ENCODE measurements around the gene CFAP73. TPM values are rescaled to one million over a fixed set of nuclear protein-coding genes. Genes with fewer than 3 reads are reported as not detected.
A peak's percentile ranks its signal among the peaks of the same experiment; 100 is the strongest.

The CFAP73 gene
- total RNA-seq, 2 donors from 2014 or later: not detected

- no peak for DNase-seq (ENCODE audit: low spot score)
- intact Hi-C loops (cut with DNase I): no loop called here
Observed at GRCh38 chr12:113180333-113180732, 30.8 kb downstream of the CFAP73 start.

- no peak for DNase-seq (ENCODE audit: low spot score)
- intact Hi-C loops (cut with DNase I): no loop called here
Observed at GRCh38 chr12:113181975-113182374, 32.5 kb downstream of the CFAP73 start.

- intact Hi-C loops (cut with DNase I): no loop called here
- DNase-seq (ENCODE audit: low spot score): no peak
Observed at GRCh38 chr12:113183030-113183589, 33.6 kb downstream of the CFAP73 start.

GRCh38 chr12:113184098-113184899 lies 34.8 kb downstream of the CFAP73 start:
- intact Hi-C loops (cut with DNase I): no loop called here
- no peak for DNase-seq (ENCODE audit: low spot score)

GRCh38 chr12:113184900-113185179 lies 35.3 kb downstream of the CFAP73 start:
- intact Hi-C loops (cut with DNase I): no loop called here
- DNase-seq (ENCODE audit: low spot score): peak; percentile 97

- DNase-seq (ENCODE audit: low spot score): peak; percentile 94
- intact Hi-C loops (cut with DNase I): no loop called here
Observed at GRCh38 chr12:113185180-113186032, 35.9 kb downstream of the CFAP73 start, which contains the start of the genes DDX54 and RITA1. TSS of gene DDX54 (minus strand) at chr12:113185478. CDS start at chr12:113185451, 27 bp downstream. TSS of gene RITA1 (plus strand) at chr12:113185721. CDS start at chr12:113186747, 1,026 bp downstream.

GRCh38 chr12:113186033-113186365 lies 36.5 kb downstream of the CFAP73 start:
- DNase-seq (ENCODE audit: low spot score): no peak
- intact Hi-C loops (cut with DNase I): no loop called here

- DNase-seq (ENCODE audit: low spot score): no peak
- intact Hi-C loops (cut with DNase I): no loop called here
Observed at GRCh38 chr12:113186666-113187325, 37.3 kb downstream of the CFAP73 start.

- intact Hi-C loops (cut with DNase I): no loop called here
Observed at GRCh38 chr12:113189361-113189760, 39.8 kb downstream of the CFAP73 start.

GRCh38 chr12:113190761-113191160 lies 41.2 kb downstream of the CFAP73 start:
- intact Hi-C loops (cut with DNase I): loop anchor here (5.0 to 10.0 kb wide), 2 partner anchors 232 to 234 kb away; partner anchors contain the start of gene SDSL (in 2 of the 2)

More at GRCh38 chr12:113189361-113189760, 39.8 kb downstream of the CFAP73 start:
- DNase-seq (ENCODE audit: low spot score): no peak

GRCh38 chr12:113191227-113191626 lies 41.7 kb downstream of the CFAP73 start:
- intact Hi-C loops (cut with DNase I): loop anchor here (5.0 to 10.0 kb wide), 2 partner anchors 231 to 234 kb away; partner anchors contain the start of gene SDSL (in 2 of the 2)
- DNase-seq (ENCODE audit: low spot score): no peak

More at GRCh38 chr12:113190761-113191160, 41.2 kb downstream of the CFAP73 start:
- no peak for DNase-seq (ENCODE audit: low spot score)

GRCh38 chr12:113194971-113195391 lies 45.5 kb downstream of the CFAP73 start:
- DNase-seq (ENCODE audit: low spot score): no peak
- intact Hi-C loops (cut with DNase I): loop anchor here (5.0 to 10.0 kb wide), 2 partner anchors 227 to 230 kb away; partner anchors contain the start of gene SDSL (in 2 of the 2)

GRCh38 chr12:113195598-113195997 lies 46.1 kb downstream of the CFAP73 start:
- intact Hi-C loops (cut with DNase I): loop anchor here in 1 of 2 donors (10.0 kb wide), 1 partner anchor 229 kb away; the partner anchor contains the start of gene SDSL
- no peak for DNase-seq (ENCODE audit: low spot score)

- no peak for DNase-seq (ENCODE audit: low spot score)
- intact Hi-C loops (cut with DNase I): loop anchor here in 1 of 2 donors (10.0 kb wide), 1 partner anchor 228 kb away; the partner anchor contains the start of gene SDSL
Observed at GRCh38 chr12:113196582-113196981, 47.1 kb downstream of the CFAP73 start.

GRCh38 chr12:113196990-113197389 lies 47.5 kb downstream of the CFAP73 start:
- DNase-seq (ENCODE audit: low spot score): peak; percentile 86

GRCh38 chr12:113197518-113198077 lies 48.1 kb downstream of the CFAP73 start:
- no peak for DNase-seq (ENCODE audit: low spot score)
- intact Hi-C loops (cut with DNase I): loop anchor here in 1 of 2 donors (10.0 kb wide), 1 partner anchor 227 kb away; the partner anchor contains the start of gene SDSL

More at GRCh38 chr12:113196990-113197389, 47.5 kb downstream of the CFAP73 start:
- intact Hi-C loops (cut with DNase I): loop anchor here in 1 of 2 donors (10.0 kb wide), 1 partner anchor 228 kb away; the partner anchor contains the start of gene SDSL

- intact Hi-C loops (cut with DNase I): loop anchor here in 1 of 2 donors (10.0 kb wide), 1 partner anchor 227 kb away; the partner anchor contains the start of gene SDSL
- DNase-seq (ENCODE audit: low spot score): no peak
Observed at GRCh38 chr12:113198296-113198695, 48.8 kb downstream of the CFAP73 start.

Measured in posterior vena cava (tissue), 2 donors.